Measurements from ENCODE around the gene LGALS1.

LGALS1 gene

GRCh38 chr22:37664249-37665101 is 11.0 kb upstream of the LGALS1 start:
- DNase-seq, result no peak

GRCh38 chr22:37665487-37665886 is 9.9 kb upstream of the LGALS1 start:
- no peak for DNase-seq

- no peak for DNase-seq
These were observed 5.8 kb upstream of the LGALS1 start for GRCh38 chr22:37669586-37669985.

- DNase-seq, result no peak
These were observed 3.1 kb upstream of the LGALS1 start for GRCh38 chr22:37672206-37672919.

- DNase-seq, result no peak
These were observed 2.4 kb upstream of the LGALS1 start for GRCh38 chr22:37672920-37673455.

- no peak for DNase-seq
These were observed 1.2 kb upstream of the LGALS1 start for GRCh38 chr22:37674248-37674647.

- DNase-seq, result no peak
These were observed 697 bp downstream of the LGALS1 start for GRCh38 chr22:37675930-37676735.

GRCh38 chr22:37676736-37677492 is 1.5 kb downstream of the LGALS1 start:
- DNase-seq, result peak in 1 of 2 experiments; percentile 74

- no peak for DNase-seq
These were observed 2.1 kb downstream of the LGALS1 start for GRCh38 chr22:37677493-37677974.

GRCh38 chr22:37678372-37678771 is 2.9 kb downstream of the LGALS1 start:
- no peak for DNase-seq

GRCh38 chr22:37679670-37680069 is 4.2 kb downstream of the LGALS1 start:
- DNase-seq, result no peak

- no peak for DNase-seq
These were observed 4.9 kb downstream of the LGALS1 start for GRCh38 chr22:37680191-37680851.

GRCh38 chr22:37681001-37681424 is 5.6 kb downstream of the LGALS1 start:
- DNase-seq, result no peak

GRCh38 chr22:37681556-37682049 is 6.2 kb downstream of the LGALS1 start:
- DNase-seq, result peak in 1 of 2 experiments; percentile 75

GRCh38 chr22:37684803-37685615 is 9.6 kb downstream of the LGALS1 start:
- no peak for DNase-seq

GRCh38 chr22:37686002-37686982 is 10.9 kb downstream of the LGALS1 start, which contains the start of gene NOL12:
Gene NOL12, plus strand, starts transcription at chr22:37686343. Its CDS starts 50 bp downstream, at chr22:37686393.
- peak; percentile 69 to 87 for DNase-seq

- DNase-seq, result no peak
These were observed 15.0 kb downstream of the LGALS1 start for GRCh38 chr22:37690407-37690806.

GRCh38 chr22:37690901-37691504 is 15.6 kb downstream of the LGALS1 start:
- DNase-seq, result no peak

Data from NCI-H526 (cell line).